Raji (cell line): ENCODE results near the gene MYO1B.

Experiments used
- POLR2A ChIP-seq: IDR thresholded peaks from 2 replicates; pipeline ENCODE4 v1.6.1; 2011; ENCODE audit warnings: low read depth, low read length, control low read depth; ENCODE audit not compliant: insufficient read depth

Gene MYO1B

GRCh38 chr2:191394043-191394442 is 148.8 kb downstream of the MYO1B start:
- no peak for TF ChIP-seq POLR2A

- no peak for TF ChIP-seq POLR2A
Measured at GRCh38 chr2:191396794-191397193, 151.6 kb downstream of the MYO1B start.

- no peak for TF ChIP-seq POLR2A
Measured at GRCh38 chr2:191399601-191400000, 154.4 kb downstream of the MYO1B start.

- no peak for TF ChIP-seq POLR2A
Measured at GRCh38 chr2:191401287-191401686, 156.1 kb downstream of the MYO1B start.

GRCh38 chr2:191402966-191403565 is 157.9 kb downstream of the MYO1B start:
- TF ChIP-seq POLR2A: no peak

GRCh38 chr2:191404568-191404991 is 159.4 kb downstream of the MYO1B start:
- TF ChIP-seq POLR2A: no peak

GRCh38 chr2:191405546-191405945 is 160.3 kb downstream of the MYO1B start:
- no peak for TF ChIP-seq POLR2A

- TF ChIP-seq POLR2A: no peak
Measured at GRCh38 chr2:191410646-191411436, 165.6 kb downstream of the MYO1B start.

- no peak for TF ChIP-seq POLR2A
Measured at GRCh38 chr2:191411472-191411871, 166.3 kb downstream of the MYO1B start.

GRCh38 chr2:191412353-191412752 is 167.1 kb downstream of the MYO1B start:
- TF ChIP-seq POLR2A: no peak

- TF ChIP-seq POLR2A: no peak
Measured at GRCh38 chr2:191415101-191415500, 169.9 kb downstream of the MYO1B start.

- no peak for TF ChIP-seq POLR2A
Measured at GRCh38 chr2:191415858-191416257, 170.7 kb downstream of the MYO1B start.

- TF ChIP-seq POLR2A: no peak
Measured at GRCh38 chr2:191417746-191418145, 172.5 kb downstream of the MYO1B start.

GRCh38 chr2:191421950-191422349 is 176.7 kb downstream of the MYO1B start:
- no peak for TF ChIP-seq POLR2A

- TF ChIP-seq POLR2A: no peak
Measured at GRCh38 chr2:191427031-191427430, 181.8 kb downstream of the MYO1B start.

GRCh38 chr2:191428141-191428540 is 182.9 kb downstream of the MYO1B start:
- TF ChIP-seq POLR2A: no peak
